ENCODE measurements around the gene AGO4. TPM values are rescaled to one million over a fixed set of nuclear protein-coding genes. Genes with fewer than 3 reads are reported as not detected.

The AGO4 gene
- total RNA-seq, 4 donors from 2014 or later, result 25.0 to 45.5 (median 31.1) TPM

DNA sequence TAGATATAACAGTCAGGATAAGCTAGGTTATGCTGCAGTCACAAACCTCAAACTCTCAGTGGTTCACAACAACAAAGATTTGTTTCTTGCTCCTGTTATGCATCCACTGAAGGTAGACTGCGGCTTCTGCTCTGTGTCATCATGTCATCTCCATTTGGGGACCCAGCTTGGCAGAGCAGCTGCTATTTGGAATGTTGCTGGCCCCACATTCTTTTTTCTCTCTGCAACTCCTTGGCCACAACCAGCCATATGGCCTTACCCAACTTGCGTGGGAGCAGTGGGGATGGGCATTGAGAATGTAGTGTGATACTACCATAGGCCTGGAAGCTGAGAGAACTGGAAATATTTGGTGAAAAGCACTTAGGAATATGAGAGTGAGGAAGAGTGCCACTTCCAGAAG is 26.4 kb downstream of the AGO4 start:
- Histone ChIP-seq H3K4me1 (no peaks in the 10 kb centered on the region), H3K27me3 (no peaks in the 10 kb centered on the region), H3K36me3 (peaks cover 5 to 100% of the 10 kb centered on the region in 2 donors), H3K27ac (no peak overlapping the region), H3K4me3 (no peak overlapping the region), H3K9me3 (no peaks in the 10 kb centered on the region)
- no peak for ATAC-seq
- WGBS, 2 donors (ENCODE audit: low coverage in 1 of 2), result 94 to 100% methylated on average over 1 to 2 of the region's 2 CpGs
- TF ChIP-seq, protein P1, sequence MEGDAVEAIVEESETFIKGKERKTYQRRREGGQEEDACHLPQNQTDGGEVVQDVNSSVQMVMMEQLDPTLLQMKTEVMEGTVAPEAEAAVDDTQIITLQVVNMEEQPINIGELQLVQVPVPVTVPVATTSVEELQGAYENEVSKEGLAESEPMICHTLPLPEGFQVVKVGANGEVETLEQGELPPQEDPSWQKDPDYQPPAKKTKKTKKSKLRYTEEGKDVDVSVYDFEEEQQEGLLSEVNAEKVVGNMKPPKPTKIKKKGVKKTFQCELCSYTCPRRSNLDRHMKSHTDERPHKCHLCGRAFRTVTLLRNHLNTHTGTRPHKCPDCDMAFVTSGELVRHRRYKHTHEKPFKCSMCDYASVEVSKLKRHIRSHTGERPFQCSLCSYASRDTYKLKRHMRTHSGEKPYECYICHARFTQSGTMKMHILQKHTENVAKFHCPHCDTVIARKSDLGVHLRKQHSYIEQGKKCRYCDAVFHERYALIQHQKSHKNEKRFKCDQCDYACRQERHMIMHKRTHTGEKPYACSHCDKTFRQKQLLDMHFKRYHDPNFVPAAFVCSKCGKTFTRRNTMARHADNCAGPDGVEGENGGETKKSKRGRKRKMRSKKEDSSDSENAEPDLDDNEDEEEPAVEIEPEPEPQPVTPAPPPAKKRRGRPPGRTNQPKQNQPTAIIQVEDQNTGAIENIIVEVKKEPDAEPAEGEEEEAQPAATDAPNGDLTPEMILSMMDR (IDR thresholded peaks at IDR 0.05), result no peak
- TF ChIP-seq POLR2A (IDR thresholded peaks at IDR 0.05) (no peak), POLR2AphosphoS5 (IDR thresholded peaks at IDR 0.05) (no peak), EP300 (IDR thresholded peaks at IDR 0.05) (no peak)

DNA sequence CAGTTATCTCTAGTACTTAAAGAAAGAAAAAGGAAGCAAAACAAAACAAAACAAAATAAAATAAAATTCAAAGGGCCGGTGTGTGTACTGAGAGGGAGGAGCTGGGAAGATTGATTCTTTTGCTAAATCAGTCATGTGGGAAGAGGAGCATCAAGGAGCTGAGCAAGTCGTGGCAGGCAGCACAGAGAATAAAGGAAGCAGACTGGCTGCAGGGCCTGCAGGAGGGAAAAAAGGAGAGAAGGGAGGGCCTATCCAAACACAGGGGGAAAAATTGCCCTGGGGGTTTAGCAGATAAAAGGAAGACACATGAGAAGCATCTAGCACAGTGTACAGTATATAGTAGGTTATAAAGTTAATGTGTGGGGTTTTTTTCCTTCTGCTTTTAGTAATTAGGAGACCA is 27.6 kb downstream of the AGO4 start:
- no peak for ATAC-seq
- peaks cover 5 to 100% of the 10 kb centered on the region in 2 donors for H3K36me3 ChIP-seq
- no peaks in the 10 kb centered on the region for H3K4me1 ChIP-seq
- TF ChIP-seq EP300 (IDR thresholded peaks at IDR 0.05), result no peak
- no peak for TF ChIP-seq POLR2AphosphoS5 (IDR thresholded peaks at IDR 0.05)
- TF ChIP-seq, protein P1 (IDR thresholded peaks at IDR 0.05), result no peak
- TF ChIP-seq POLR2A (IDR thresholded peaks at IDR 0.05), result no peak
- no peak overlapping the region for H3K4me3 ChIP-seq
- no peaks in the 10 kb centered on the region for H3K9me3 ChIP-seq
- H3K27me3 ChIP-seq, result no peaks in the 10 kb centered on the region
- no peak overlapping the region for H3K27ac ChIP-seq
- WGBS, 2 donors (ENCODE audit: low coverage in 1 of 2), result 0 to 53% methylated on average over 1 to 2 of the region's 2 CpGs

DNA sequence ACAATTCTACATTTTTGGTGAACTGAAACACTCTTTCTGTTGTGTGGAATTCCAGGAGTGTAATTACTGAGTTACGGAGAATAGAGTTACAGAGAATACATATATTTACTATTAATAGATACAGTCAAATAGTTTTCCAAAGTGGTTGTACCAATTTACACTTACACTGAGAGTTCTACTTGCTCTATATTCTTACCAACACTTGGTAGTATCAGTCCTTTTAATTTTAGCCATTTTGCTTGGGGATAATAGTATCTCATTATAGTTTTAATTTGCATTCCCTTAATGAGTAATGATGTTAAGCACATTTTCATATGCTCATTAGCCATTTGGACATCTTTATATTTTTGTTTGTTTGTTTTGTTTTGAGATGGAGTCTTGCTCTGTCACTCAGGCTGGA is 28.9 kb downstream of the AGO4 start:
- 95 to 100% methylated on average over 1 of the region's 1 CpG for WGBS, 2 donors (ENCODE audit: low coverage in 1 of 2)

DNA sequence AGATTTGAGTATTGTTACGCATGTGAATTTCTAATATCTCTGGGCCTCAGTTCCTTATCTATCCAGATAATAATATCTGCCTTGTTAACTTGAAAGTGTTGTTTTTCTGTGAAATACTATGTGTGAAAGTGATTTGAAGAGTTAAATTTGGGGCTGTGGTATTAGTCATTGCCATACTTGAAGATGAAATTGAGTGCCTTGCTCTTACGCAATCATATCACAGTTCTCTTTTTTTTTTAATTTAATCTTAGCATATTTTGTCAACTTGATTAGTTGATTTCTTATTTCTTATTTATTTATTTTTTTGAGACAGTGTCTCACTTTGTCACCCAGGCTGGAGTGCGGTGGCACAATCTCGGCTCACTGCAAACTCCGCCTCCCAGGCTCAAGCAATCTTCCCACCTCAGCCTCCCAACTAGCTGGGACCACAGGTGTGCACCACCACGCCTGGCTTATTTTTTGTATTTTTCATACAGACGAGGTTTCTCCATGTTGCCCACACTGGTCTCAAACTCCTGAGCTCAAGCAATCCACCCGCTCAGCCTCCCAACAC is 31.0 kb downstream of the AGO4 start:
- TF ChIP-seq EP300 (IDR thresholded peaks at IDR 0.05) (no peak), POLR2A (IDR thresholded peaks at IDR 0.05) (no peak), POLR2AphosphoS5 (IDR thresholded peaks at IDR 0.05) (no peak)
- TF ChIP-seq, protein P1 (IDR thresholded peaks at IDR 0.05), result no peak
- H3K27me3 ChIP-seq, result no peaks in the 10 kb centered on the region
- peaks cover 5 to 100% of the 10 kb centered on the region in 2 donors for H3K36me3 ChIP-seq
- 94 to 95% methylated on average over 7 to 8 of the region's 8 CpGs for WGBS, 2 donors (ENCODE audit: low coverage in 1 of 2)
- no peaks in the 10 kb centered on the region for H3K9me3 ChIP-seq
- no peaks in the 10 kb centered on the region for H3K4me1 ChIP-seq
- no peak overlapping the region for H3K27ac ChIP-seq
- no peak for ATAC-seq
- H3K4me3 ChIP-seq, result no peak overlapping the region

More for the DNA sequence above, 28.9 kb downstream of the AGO4 start:
- no peak overlapping the region for H3K4me3 ChIP-seq
- no peaks in the 10 kb centered on the region for H3K4me1 ChIP-seq
- no peak for ATAC-seq
- no peaks in the 10 kb centered on the region for H3K9me3 ChIP-seq
- H3K36me3 ChIP-seq, result peaks cover 5 to 100% of the 10 kb centered on the region in 2 donors
- no peak overlapping the region for H3K27ac ChIP-seq
- TF ChIP-seq, protein P1 (IDR thresholded peaks at IDR 0.05), result no peak
- no peak for TF ChIP-seq EP300 (IDR thresholded peaks at IDR 0.05)
- TF ChIP-seq POLR2A (IDR thresholded peaks at IDR 0.05), result no peak
- no peak for TF ChIP-seq POLR2AphosphoS5 (IDR thresholded peaks at IDR 0.05)
- H3K27me3 ChIP-seq, result no peaks in the 10 kb centered on the region

DNA sequence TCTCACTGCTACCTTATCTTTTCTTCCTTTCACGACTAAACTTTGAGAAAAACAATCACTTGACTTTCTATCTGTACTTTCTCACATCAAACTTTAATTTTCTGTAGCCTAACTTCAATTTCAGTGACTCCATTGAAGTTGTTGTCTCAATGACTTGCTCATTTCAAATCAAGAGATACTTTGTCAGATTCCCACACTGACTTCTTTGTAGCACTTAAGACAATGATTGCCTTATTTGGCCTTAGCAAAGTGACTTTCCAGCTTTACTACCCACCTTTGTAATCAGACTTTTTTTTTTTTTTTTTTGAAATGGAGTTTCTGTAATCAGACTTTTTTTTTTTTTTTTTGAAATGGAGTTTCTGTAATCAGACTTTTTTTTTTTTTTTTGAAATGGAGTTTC is 37.0 kb downstream of the AGO4 start:
- 9 to 32% methylated on average over 1 of the region's 1 CpG for WGBS, 2 donors (ENCODE audit: low coverage in 1 of 2)
- peak overlapping the region in 2 of 4 donors; percentile 41 to 58 for H3K27ac ChIP-seq

More for the DNA sequence above, 37.0 kb downstream of the AGO4 start:
- Histone ChIP-seq H3K36me3 (peaks cover 0 to 55% of the 10 kb centered on the region in 2 donors), H3K4me3 (no peak overlapping the region), H3K27me3 (no peaks in the 10 kb centered on the region), H3K9me3 (no peaks in the 10 kb centered on the region), H3K4me1 (peaks cover 0 to 45% (median 4%) of the 10 kb centered on the region in 3 donors)
- no peak for ATAC-seq
- no peak for TF ChIP-seq EP300 (IDR thresholded peaks at IDR 0.05)
- TF ChIP-seq POLR2AphosphoS5 (IDR thresholded peaks at IDR 0.05), result no peak
- TF ChIP-seq, protein P1 (IDR thresholded peaks at IDR 0.05), result no peak
- no peak for TF ChIP-seq POLR2A (IDR thresholded peaks at IDR 0.05)

Measured in gastroesophageal sphincter (tissue), 4 donors.